ENCODE results near the gene FMO3. TPM values are rescaled to one million over a fixed set of nuclear protein-coding genes. Genes with fewer than 3 reads are reported as not detected.

Gene FMO3
- total and polyA plus RNA-seq, 2 of the 4 experiments (the other 2 are of a cell fraction): under 0.01 to 0.10 TPM

GRCh38 chr1:171127501-171127900 is 36.8 kb downstream of the FMO3 start:
- in situ Hi-C loops (cut with MboI; ENCODE audit: low sequenced_read_pairs) (no loop called here), intact Hi-C loops (cut with micrococcal nuclease) (no loop called here), dilution Hi-C loops (cut with HindIII; ENCODE audit: low sequenced_read_pairs, unreplicated experiment) (no loop called here)
- Histone ChIP-seq H3K4me1 (ENCODE audit: control insufficient read depth, insufficient read depth, low read length) (peaks cover 10% of the 10 kb centered on the region), H3K9me1 (ENCODE audit: insufficient read depth, low read length) (peaks cover 8% of the 10 kb centered on the region; the same call in 1 of the 2 replicates), H2BK20ac (ENCODE audit: low read depth, low read length) (peak overlapping the region; percentile 90; the same call in 1 of the 2 replicates), H4K8ac (ENCODE audit: low read depth in 2 of 2, low read length in 2 of 2) (peak overlapping the region in 1 of 2 experiments; percentile 74; a peak in 1 of 4 replicates), H3K4ac (ENCODE audit: low read depth, low read length) (peak overlapping the region; percentile 86; the same call in 1 of the 2 replicates), H2BK120ac (ENCODE audit: low read depth, low read length) (peak overlapping the region; percentile 90; the same call in 1 of the 2 replicates), H3K79me1 (ENCODE audit: low read depth in 1 of 2, low read length in 2 of 2) (no peaks in the 10 kb centered on the region), H4K91ac (ENCODE audit: insufficient read depth, low read depth, low read length) (no peak overlapping the region; the same call in 1 of the 2 replicates), H3K4me2 (ENCODE audit: low read depth, low read length) (peak overlapping the region; percentile 45), H3K36me3 (ENCODE audit: control insufficient read depth, insufficient read depth, low read length) (no peaks in the 10 kb centered on the region), H3K56ac (ENCODE audit: extremely low read depth, insufficient read depth, low read length) (0 out of 2 replicates have a peak overlapping the region, but pooled peaks have one; percentile 52), H4K5ac (ENCODE audit: low read depth, low read length) (peak overlapping the region; percentile 99), H3K18ac (ENCODE audit: low read depth, low read length) (peak overlapping the region; percentile 97; the same call in 1 of the 2 replicates), H4K20me1 (ENCODE audit: insufficient read depth, low read length) (no peaks in the 10 kb centered on the region), H3K27me3 (ENCODE audit: control insufficient read depth, insufficient read depth, low read length) (no peaks in the 10 kb centered on the region), H2AK5ac (ENCODE audit: low read depth, low read length) (no peak overlapping the region), H2BK15ac (ENCODE audit: low read depth, low read length) (no peak overlapping the region), H3K9me3 (ENCODE audit: control insufficient read depth, insufficient read depth, low read length) (peaks cover 3% of the 10 kb centered on the region), H3K14ac (replicated peaks; ENCODE audit: low read depth, low read length) (no peak overlapping the region; the same call in 1 of the 2 replicates), H3K4me3 (ENCODE audit: insufficient read depth, low read depth, low read length) (no peak overlapping the region), H3K27ac (ENCODE audit: insufficient read depth, low read length) (peak overlapping the region; percentile 97; the same call in 1 of the 2 replicates), H3K9ac (ENCODE audit: low read depth, low read length) (no peak overlapping the region), H2AK9ac (replicated peaks; ENCODE audit: low read depth, low read length, poor library complexity) (no peak overlapping the region), H2AFZ (replicated peaks; ENCODE audit: low read length, poor library complexity) (no peak overlapping the region), H3K23ac (ENCODE audit: low read depth, low read length) (no peak overlapping the region), H2BK5ac (ENCODE audit: low read depth, low read length, poor library complexity, severe bottlenecking) (peak overlapping the region; percentile 78)
- no CpG with 5 or more reads among the region's 2 CpGs for WGBS, 2 experiments (ENCODE audit: extremely low coverage in 2 of 2, insufficient read length in 1 of 2)
- ChIA-PET POLR2A (ENCODE audit: unreplicated experiment) (interaction anchor here (1.3 kb wide), 1 partner anchor 14 kb away, joined by 4 read pairs; no protein-coding TSS in a partner anchor), CTCF (interaction anchor here (0.5 kb wide), 1 partner anchor 11 kb away, joined by 3 read pairs; no protein-coding TSS in a partner anchor)
- DNase-seq: peak; percentile 85
- TF ChIP-seq FOS (IDR thresholded peaks at IDR 0.05; ENCODE audit: low read depth, low read length) (peak; percentile 8; the same call in 1 of the 2 replicates), RAD21 (IDR thresholded peaks at IDR 0.05; ENCODE audit: low read length) (no peak), CEBPB (IDR thresholded peaks at IDR 0.05; ENCODE audit: low read depth, low read length) (peak; percentile 67)
- peak; percentile 87 for ATAC-seq (ENCODE audit: low read depth)
- no TSS peak for BruUV-seq (replicated peaks)
